Measurements from ENCODE around the gene NPLOC4.

DNA sequence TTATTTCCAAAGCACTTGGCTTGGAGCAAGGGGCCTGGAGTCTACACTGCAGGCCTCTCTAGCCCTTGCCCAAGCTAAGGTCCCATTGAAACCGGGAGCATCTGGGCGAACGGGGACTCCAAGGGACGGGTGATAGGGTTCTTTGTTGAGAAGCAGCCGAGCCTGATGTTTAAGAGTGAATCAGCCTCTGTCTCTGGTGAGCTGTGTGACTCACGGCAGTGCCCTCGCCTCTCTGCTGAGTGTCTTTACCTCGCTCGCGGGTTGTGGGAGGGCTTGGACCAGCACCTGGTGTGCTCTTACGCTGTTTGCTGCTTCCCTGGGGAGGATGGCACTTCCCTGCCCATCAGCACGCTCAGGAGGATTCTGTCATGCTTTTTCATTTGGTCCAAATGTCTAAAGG lies 48.2 kb upstream of the NPLOC4 start:
- TF ChIP-seq, protein P1, sequence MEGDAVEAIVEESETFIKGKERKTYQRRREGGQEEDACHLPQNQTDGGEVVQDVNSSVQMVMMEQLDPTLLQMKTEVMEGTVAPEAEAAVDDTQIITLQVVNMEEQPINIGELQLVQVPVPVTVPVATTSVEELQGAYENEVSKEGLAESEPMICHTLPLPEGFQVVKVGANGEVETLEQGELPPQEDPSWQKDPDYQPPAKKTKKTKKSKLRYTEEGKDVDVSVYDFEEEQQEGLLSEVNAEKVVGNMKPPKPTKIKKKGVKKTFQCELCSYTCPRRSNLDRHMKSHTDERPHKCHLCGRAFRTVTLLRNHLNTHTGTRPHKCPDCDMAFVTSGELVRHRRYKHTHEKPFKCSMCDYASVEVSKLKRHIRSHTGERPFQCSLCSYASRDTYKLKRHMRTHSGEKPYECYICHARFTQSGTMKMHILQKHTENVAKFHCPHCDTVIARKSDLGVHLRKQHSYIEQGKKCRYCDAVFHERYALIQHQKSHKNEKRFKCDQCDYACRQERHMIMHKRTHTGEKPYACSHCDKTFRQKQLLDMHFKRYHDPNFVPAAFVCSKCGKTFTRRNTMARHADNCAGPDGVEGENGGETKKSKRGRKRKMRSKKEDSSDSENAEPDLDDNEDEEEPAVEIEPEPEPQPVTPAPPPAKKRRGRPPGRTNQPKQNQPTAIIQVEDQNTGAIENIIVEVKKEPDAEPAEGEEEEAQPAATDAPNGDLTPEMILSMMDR (conservative IDR thresholded peaks at IDR 0.05 in 1 of 2, IDR thresholded peaks at IDR 0.05 in 1 of 2; ENCODE audit: extremely low read depth in 1 of 2, insufficient read depth in 1 of 2, low read depth in 1 of 2, low read length in 2 of 2): no peak
- no peak for TF ChIP-seq EZH2 (IDR thresholded peaks at IDR 0.05; ENCODE audit: borderline replicate concordance, low read length)
